ENCODE results near the gene GDPD3.

The GDPD3 gene

GRCh38 chr16:30113031-30113710 is at the start of gene GDPD3:
Gene GDPD3, minus strand, starts transcription at chr16:30113537. Its CDS starts 59 bp downstream, at chr16:30113478.
- DNase-seq (ENCODE audit: low read depth): no peak
- no peak within 1 kb of the TSS for H3K4me3 ChIP-seq (ENCODE audit: low read depth, low read length)
- TF ChIP-seq CTCF (IDR thresholded peaks at IDR 0.05; ENCODE audit: low read depth, low read length, missing control alignments): no peak

- H3K4me3 ChIP-seq (ENCODE audit: low read depth, low read length): no peak overlapping the region
- no peak for TF ChIP-seq CTCF (IDR thresholded peaks at IDR 0.05; ENCODE audit: low read depth, low read length, missing control alignments)
- DNase-seq (ENCODE audit: low read depth): no peak
Observed at GRCh38 chr16:30157214-30157613, 43.9 kb upstream of the GDPD3 start.

GRCh38 chr16:30155188-30155587 is 41.9 kb upstream of the GDPD3 start:
- TF ChIP-seq CTCF (IDR thresholded peaks at IDR 0.05; ENCODE audit: low read depth, low read length, missing control alignments): no peak
- no peak overlapping the region for H3K4me3 ChIP-seq (ENCODE audit: low read depth, low read length)
- DNase-seq (ENCODE audit: low read depth): no peak

- no peak for TF ChIP-seq CTCF (IDR thresholded peaks at IDR 0.05; ENCODE audit: low read depth, low read length, missing control alignments)
- DNase-seq (ENCODE audit: low read depth): no peak
- H3K4me3 ChIP-seq (ENCODE audit: low read depth, low read length): no peak overlapping the region
Observed at GRCh38 chr16:30152517-30152916, 39.2 kb upstream of the GDPD3 start.

GRCh38 chr16:30151091-30151490 is 37.8 kb upstream of the GDPD3 start:
- no peak for TF ChIP-seq CTCF (IDR thresholded peaks at IDR 0.05; ENCODE audit: low read depth, low read length, missing control alignments)
- no peak for DNase-seq (ENCODE audit: low read depth)
- H3K4me3 ChIP-seq (ENCODE audit: low read depth, low read length): no peak overlapping the region

GRCh38 chr16:30149250-30149930 is 36.1 kb upstream of the GDPD3 start:
- no peak for DNase-seq (ENCODE audit: low read depth)
- no peak overlapping the region for H3K4me3 ChIP-seq (ENCODE audit: low read depth, low read length)
- TF ChIP-seq CTCF (IDR thresholded peaks at IDR 0.05; ENCODE audit: low read depth, low read length, missing control alignments): no peak

Measured in GM12864 (cell line).